Activated T-cell treated with anti-CD3 and anti-CD28 coated beads for 1 hour (primary cell): ENCODE measurements around the gene ABLIM2.

Source experiments
- DNase-seq: peaks from one replicate; pipeline ENCODE4 v3.0.0-alpha.2; 2020; ENCODE audit warnings: low read depth

ABLIM2 gene

GRCh38 chr4:8084712-8085490 lies 73.7 kb downstream of the ABLIM2 start:
- no peak for DNase-seq

DNA sequence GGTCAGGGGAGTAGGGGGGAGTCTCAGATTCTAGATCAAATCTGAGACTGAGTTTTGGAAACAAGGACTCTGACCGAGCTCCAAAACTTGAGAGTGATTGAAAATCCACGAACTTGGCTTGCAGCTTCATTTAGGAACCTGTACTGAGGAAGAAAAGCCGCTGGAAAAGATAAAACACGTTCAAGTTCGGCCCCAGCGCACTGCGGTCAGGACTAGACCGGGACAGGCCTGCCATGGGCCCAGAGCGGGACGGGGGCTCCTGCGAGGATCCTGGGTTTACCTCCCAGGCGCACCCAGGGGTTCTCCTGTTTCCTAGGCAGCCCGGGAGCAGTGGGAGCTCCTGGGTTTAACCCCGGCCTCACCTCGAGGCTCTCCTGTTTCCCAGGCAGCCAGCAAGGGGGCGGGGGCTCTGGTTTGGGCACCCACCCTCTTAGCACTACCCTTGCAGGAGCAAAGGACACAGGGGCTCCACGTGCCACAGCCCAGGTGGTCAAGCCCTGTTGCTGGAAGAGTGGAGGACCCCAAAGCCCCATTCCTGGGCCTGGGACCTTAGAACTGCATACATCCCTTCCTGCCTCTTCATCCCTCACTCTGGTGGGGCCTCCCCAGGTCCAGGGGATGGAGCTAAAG lies 74.5 kb downstream of the ABLIM2 start:
- no peak for DNase-seq

GRCh38 chr4:8083086-8083825 lies 75.4 kb downstream of the ABLIM2 start:
- no peak for DNase-seq

- no peak for DNase-seq
Observed at GRCh38 chr4:8082517-8083055, 76.0 kb downstream of the ABLIM2 start.

DNA sequence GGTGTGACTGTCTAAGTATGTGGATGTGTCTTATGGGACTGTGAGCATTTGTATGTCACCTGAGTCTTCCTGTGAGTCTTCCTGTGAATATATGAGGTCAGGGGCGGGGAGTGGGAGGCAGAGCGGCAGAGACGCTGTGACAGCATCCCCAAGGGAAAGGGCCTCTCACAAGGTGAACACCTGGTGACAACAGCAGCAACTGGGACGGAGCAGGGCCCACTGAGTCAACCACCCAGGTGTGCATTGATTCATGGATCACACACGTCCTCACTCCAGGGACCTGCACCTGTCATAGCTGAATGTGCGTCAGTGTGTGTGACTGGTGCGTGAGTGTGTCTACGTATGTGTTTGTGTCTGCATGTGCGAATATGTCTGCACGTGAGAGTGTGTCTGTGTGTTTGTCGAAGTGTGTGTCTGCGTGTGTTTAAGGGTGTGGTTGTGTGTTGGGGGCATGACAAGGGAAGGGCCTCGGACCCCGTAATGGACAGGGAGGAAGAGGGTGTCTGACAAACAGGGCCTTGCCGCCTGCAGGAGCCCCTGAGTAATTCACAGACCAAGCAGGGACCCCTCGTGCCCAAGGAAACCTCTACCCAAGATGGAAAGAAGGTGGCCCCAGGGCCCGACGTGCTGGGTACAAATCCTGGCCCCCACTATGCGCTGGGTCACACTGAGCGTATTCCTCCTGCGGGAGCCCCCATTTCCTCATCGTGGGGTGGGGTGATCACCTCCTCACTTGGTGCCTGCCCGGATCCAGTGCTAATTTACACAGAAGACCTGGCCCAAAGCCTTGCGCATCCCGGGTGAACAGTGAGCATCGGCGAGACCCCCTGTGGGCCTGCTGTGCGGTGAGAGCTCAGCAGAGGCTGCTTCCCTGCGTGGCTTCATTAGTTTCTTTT lies 76.7 kb downstream of the ABLIM2 start:
- DNase-seq = no peak

DNA sequence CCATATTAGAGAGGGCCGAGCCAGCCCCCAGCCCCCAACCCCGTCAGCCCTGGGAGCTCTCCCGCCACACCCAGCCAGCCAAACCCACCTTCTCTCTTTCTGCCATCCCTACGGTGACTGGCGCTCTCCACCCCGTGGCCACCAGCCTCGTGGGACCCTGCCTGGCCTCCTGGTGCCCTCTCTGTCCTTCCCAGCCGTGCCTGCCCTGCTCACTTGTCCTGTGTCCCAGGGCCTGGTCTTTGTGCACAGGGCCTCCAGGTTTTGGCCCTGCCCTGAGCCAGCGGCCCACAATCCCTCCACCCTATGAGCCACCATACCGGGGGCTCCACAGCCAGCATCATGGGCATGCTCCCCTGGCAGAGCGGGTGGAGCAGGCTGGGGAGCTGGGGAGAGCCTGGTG lies 77.4 kb downstream of the ABLIM2 start:
- DNase-seq = no peak

DNA sequence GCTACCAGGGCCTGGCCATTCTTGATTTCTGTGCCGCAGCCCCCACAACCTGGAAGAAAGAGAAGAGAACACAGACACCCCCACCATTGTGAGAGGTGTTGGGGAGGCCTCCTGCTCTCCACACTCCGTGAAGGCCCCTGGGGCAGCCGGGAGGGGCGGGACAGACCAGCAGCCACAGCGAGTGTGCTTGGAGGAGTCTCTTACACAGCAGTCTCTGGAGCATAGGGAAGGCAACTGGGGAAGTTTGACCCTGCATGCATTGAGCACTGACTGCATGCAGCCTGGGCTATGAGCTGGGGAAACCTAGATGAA lies 77.9 kb downstream of the ABLIM2 start:
- no peak for DNase-seq

GRCh38 chr4:8079916-8080753 lies 78.5 kb downstream of the ABLIM2 start:
- DNase-seq = no peak

DNA sequence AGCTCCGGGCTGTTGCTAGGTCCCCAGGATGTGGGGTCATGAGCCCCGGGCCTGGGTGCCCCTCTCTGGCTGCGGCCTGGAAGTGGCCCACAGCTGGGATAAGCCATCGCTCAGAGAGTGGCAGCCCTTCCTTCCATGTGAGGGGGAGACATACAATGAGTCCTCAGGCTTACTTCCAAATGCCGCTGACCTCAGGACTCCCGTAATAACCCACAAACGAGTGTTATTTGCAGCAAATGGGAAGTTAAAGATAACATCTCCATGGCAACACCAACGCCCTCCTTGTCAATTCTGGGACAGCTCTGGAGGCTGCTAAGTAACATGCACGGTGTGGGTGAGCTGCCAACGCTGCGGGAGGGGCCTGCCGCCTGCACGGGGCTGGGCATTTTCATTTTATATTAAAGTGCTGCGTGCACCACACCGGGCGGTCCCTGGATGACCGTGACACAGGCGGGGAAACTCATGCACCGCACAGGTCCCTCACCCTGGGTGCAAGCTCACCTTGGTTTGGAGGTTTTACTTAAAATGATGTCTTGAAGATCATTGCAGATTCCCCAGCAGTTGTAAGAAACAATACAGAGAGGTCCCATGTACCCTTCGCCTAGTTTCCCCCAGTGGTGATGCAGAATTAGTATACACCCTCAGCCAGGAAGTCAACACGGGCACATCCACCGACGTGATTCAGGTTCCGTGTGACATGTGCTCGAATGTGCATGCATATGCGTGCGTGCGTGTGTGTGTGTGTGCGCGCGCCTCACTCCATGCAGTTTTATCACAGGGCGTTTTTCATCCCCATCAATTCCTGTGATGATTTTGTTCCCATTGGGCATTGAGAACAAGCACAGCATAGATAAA lies 79.4 kb downstream of the ABLIM2 start:
- no peak for DNase-seq

DNA sequence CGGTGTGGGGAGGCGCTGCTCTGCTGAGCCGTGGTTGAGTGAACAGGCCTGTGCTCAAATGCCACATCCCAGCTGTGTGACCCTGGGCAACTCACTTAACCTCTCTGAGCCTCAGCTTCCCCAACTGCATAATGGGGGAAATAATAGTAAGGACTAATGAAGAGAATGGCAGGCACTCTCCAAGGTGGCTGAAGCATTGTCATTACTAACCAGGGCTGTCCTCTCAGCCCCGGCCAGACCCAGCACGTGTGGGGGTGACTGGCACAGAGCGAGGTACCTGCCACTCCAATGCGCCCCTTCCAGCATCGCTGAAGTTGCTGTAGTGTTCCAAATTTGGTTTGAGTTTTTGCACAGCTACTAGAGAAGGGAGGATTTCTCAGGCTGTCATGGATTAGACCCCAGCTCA lies 80.0 kb downstream of the ABLIM2 start:
- DNase-seq = no peak

GRCh38 chr4:8078109-8078494 lies 80.5 kb downstream of the ABLIM2 start:
- DNase-seq = no peak

DNA sequence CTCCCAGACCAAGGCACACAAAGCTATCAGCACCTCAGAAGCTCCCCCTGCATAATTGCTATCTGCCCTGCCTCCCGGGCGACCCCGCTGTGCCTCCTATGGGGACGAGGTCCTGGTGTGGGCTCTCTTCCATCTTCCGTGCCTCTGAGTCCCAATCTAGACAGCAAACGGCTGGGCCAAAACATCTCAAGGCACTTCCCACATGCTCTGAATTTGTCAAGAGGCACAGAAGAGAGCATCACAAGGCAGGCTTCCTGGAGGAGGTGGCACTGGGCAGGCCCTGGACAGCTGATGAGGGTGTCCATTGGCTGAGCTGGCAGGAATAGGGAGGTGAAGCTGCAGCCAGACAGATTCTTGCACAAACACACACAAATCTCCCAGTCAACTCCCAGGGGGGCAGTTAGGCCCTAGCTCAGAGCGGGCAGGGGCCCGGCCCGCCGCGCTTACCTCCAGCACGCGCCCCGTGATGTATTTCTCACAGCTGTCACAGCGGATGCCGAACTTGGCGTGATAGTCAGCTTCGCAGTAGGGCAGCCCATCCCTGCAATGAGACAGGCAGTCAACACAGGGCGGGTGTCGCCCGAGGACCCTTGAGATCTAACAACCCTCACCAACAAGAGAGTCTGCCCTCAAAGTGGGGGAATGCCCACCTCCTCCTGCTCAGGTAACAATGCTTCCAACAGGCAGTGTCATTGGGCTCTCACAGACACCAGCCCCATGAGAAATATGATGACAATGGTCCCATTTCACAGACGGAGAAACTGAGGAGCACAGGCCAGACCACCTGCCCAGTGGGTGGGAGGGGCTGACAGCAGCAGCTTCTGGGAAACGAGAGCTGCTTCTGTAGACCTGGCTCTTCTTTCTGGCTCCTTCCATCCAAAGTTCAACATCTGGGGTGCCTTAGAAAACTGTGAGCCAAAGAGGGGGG lies 81.2 kb downstream of the ABLIM2 start:
- no peak for DNase-seq

DNA sequence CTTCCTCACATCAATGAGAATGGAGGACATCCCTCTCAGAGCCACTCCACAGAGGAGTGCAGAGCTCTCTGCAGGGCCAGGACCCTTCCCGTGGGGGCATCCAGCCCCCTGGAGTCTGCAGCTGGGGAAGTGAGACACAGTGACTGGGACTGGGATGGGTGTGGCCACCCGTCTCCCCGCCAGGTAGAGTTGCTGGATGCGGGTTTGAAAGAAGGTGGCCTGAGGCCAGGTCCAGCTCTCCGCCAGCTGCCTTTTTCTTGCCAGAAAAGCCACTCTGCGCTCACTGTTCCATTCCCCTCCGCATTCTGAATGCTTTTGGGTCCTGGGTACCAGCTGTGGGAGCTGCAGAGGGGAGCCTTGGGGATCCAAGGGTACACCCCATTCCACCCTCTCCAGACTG lies 82.6 kb downstream of the ABLIM2 start:
- no peak for DNase-seq

- no peak for DNase-seq
Observed at GRCh38 chr4:8073206-8073863, 85.3 kb downstream of the ABLIM2 start.

GRCh38 chr4:8072235-8072968 lies 86.2 kb downstream of the ABLIM2 start:
- no peak for DNase-seq

DNA sequence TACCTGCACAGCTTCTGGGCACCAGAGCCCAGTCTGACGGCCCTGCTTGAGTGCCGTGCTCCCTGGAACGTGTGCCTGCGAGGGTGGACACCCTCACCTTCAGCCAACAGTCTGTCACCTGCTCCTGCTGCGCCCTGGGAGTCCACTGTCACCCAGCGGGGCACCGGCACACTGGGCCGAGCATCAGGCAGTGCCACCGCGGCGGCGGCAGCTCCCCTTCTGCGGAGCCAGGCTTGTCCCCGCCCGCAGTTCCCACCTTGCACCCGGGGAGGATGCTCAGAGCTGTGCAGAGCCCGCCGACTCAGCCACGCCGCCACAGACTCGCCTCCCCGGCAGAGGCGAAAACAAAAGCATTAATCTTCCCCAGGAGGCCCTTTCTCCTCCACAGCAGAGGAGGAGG lies 86.8 kb downstream of the ABLIM2 start:
- DNase-seq = no peak
